ENCODE results near the gene KLF1.

Gene KLF1

DNA sequence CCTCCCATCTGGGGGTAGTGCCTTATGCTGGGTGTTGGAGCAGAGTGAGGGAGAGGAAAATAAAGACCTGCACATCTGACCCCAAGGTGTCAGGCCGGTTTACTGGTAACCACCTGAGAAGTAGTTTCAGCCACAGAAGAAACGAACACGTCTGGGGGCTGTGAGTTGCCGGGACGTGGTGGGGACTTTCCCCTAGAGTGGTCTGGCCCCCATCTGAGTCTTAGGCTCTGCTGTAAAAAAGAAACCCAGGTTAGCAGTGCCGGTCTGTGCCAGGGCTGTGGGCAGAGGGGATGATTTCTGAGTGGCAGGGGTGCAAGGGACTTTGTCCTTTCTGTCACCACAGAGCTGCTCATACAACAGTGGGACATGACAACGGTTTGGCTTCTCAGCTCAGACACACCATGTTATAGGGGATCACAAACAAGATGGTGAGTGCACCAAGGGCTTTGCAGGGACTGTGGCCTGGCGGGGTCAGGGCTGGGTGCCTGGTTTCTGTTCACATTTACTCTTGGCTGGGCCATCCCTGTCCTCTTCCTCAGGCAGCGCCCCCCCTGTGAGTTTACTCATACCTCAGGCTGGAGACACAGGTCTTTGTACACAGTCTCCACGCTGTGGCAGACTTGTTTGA, 13.0 kb upstream of the KLF1 start:
- no peak overlapping the region for H3K9ac ChIP-seq (ENCODE audit: low read depth, low read length, poor library complexity, severe bottlenecking)
- no peak overlapping the region for H3K4me2 ChIP-seq (ENCODE audit: low read depth, low read length, poor library complexity, severe bottlenecking)
- H2AFZ ChIP-seq (ENCODE audit: low read length), result no peak overlapping the region
- no peak overlapping the region for H3K4me3 ChIP-seq (ENCODE audit: low read length, poor library complexity, severe bottlenecking)
- no peaks in the 10 kb centered on the region for H3K9me3 ChIP-seq (ENCODE audit: insufficient read depth, low read depth, low read length)
- H3K4me1 ChIP-seq (ENCODE audit: insufficient read depth, low read length, poor library complexity, severe bottlenecking), result no peaks in the 10 kb centered on the region
- H4K20me1 ChIP-seq (ENCODE audit: insufficient read depth, low read length, poor library complexity, severe bottlenecking), result no peaks in the 10 kb centered on the region
- no peaks in the 10 kb centered on the region for H3F3A ChIP-seq (ENCODE audit: low read depth)
- H3K36me3 ChIP-seq (ENCODE audit: insufficient read depth, low read length), result no peaks in the 10 kb centered on the region; the same call in 1 of the 2 replicates
- H3K27me3 ChIP-seq (ENCODE audit: insufficient read depth, low read length, poor library complexity, severe bottlenecking), result no peaks in the 10 kb centered on the region
- H3K9me2 ChIP-seq (replicated peaks; ENCODE audit: low read depth, low read length), result no peaks in the 10 kb centered on the region
- TF ChIP-seq EZH2phosphoT487 (IDR thresholded peaks at IDR 0.05; ENCODE audit: borderline replicate concordance), result no peak
- TF ChIP-seq CTCF (conservative IDR thresholded peaks at IDR 0.05; ENCODE audit: low read length), result no peak
- H3K79me2 ChIP-seq (ENCODE audit: insufficient read depth, low read length), result no peaks in the 10 kb centered on the region

DNA sequence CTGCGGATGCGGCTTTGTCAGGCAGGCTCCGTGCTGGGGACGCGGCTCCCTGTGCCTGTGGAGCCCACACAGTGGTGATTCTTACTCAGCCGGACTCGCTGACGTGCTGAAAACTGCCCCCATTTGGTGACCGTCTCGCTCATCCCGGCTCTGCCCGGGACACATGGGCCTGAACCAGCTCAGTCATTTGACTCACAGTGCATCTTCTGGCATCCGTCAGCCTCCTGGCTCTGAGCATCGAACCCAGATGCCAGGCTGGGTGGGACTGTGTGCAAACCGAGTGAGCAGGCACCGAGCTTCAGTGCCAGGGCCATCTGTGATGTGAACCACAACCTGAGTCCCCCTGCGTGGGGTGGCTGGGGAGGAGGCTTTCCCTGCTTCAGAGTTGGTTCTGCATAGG, 9.5 kb upstream of the KLF1 start:
- H3K4me3 ChIP-seq (ENCODE audit: low read length, poor library complexity, severe bottlenecking), result no peak overlapping the region
- no peak overlapping the region for H2AFZ ChIP-seq (ENCODE audit: low read length)
- no peaks in the 10 kb centered on the region for H3K9me2 ChIP-seq (replicated peaks; ENCODE audit: low read depth, low read length)
- no peak overlapping the region for H3K9ac ChIP-seq (ENCODE audit: low read depth, low read length, poor library complexity, severe bottlenecking)
- H3F3A ChIP-seq (ENCODE audit: low read depth), result no peaks in the 10 kb centered on the region
- H3K4me1 ChIP-seq (ENCODE audit: insufficient read depth, low read length, poor library complexity, severe bottlenecking), result peaks cover 6% of the 10 kb centered on the region
- peaks cover 14% of the 10 kb centered on the region for H3K79me2 ChIP-seq (ENCODE audit: insufficient read depth, low read length)
- TF ChIP-seq CTCF (conservative IDR thresholded peaks at IDR 0.05; ENCODE audit: low read length), result no peak
- no peak for TF ChIP-seq EZH2phosphoT487 (IDR thresholded peaks at IDR 0.05; ENCODE audit: borderline replicate concordance)
- H3K27me3 ChIP-seq (ENCODE audit: insufficient read depth, low read length, poor library complexity, severe bottlenecking), result no peaks in the 10 kb centered on the region
- H3K36me3 ChIP-seq (ENCODE audit: insufficient read depth, low read length), result peaks cover 4% of the 10 kb centered on the region; the same call in 1 of the 2 replicates
- peaks cover 6% of the 10 kb centered on the region for H4K20me1 ChIP-seq (ENCODE audit: insufficient read depth, low read length, poor library complexity, severe bottlenecking)
- no peaks in the 10 kb centered on the region for H3K9me3 ChIP-seq (ENCODE audit: insufficient read depth, low read depth, low read length)
- H3K4me2 ChIP-seq (ENCODE audit: low read depth, low read length, poor library complexity, severe bottlenecking), result no peak overlapping the region

GRCh38 chr19:12893582-12893981, 6.6 kb upstream of the KLF1 start:
- Histone ChIP-seq H3K9ac (ENCODE audit: low read depth, low read length, poor library complexity, severe bottlenecking) (no peak overlapping the region), H3K9me3 (ENCODE audit: insufficient read depth, low read depth, low read length) (no peaks in the 10 kb centered on the region), H3K79me2 (ENCODE audit: insufficient read depth, low read length) (peaks cover 19% of the 10 kb centered on the region), H3F3A (ENCODE audit: low read depth) (no peaks in the 10 kb centered on the region), H3K36me3 (ENCODE audit: insufficient read depth, low read length) (peaks cover 4% of the 10 kb centered on the region; the same call in 1 of the 2 replicates), H3K9me2 (replicated peaks; ENCODE audit: low read depth, low read length) (no peaks in the 10 kb centered on the region), H3K4me1 (ENCODE audit: insufficient read depth, low read length, poor library complexity, severe bottlenecking) (peaks cover 6% of the 10 kb centered on the region), H3K27me3 (ENCODE audit: insufficient read depth, low read length, poor library complexity, severe bottlenecking) (no peaks in the 10 kb centered on the region), H3K4me2 (ENCODE audit: low read depth, low read length, poor library complexity, severe bottlenecking) (no peak overlapping the region), H3K4me3 (ENCODE audit: low read length, poor library complexity, severe bottlenecking) (no peak overlapping the region), H2AFZ (ENCODE audit: low read length) (no peak overlapping the region), H4K20me1 (ENCODE audit: insufficient read depth, low read length, poor library complexity, severe bottlenecking) (peaks cover 10% of the 10 kb centered on the region)
- TF ChIP-seq CTCF (conservative IDR thresholded peaks at IDR 0.05; ENCODE audit: low read length), result no peak
- no peak for TF ChIP-seq EZH2phosphoT487 (IDR thresholded peaks at IDR 0.05; ENCODE audit: borderline replicate concordance)

Measured in Loucy (cell line).